Stimulated activated naive CD4-positive, alpha-beta T cell (primary cell): ENCODE data around the gene PTPRH.
"Not testable (repeated sequence)": the region's sequence is repeated elsewhere in the genome, so short reads cannot be mapped to it uniquely, and the experiment has no call there.

Experiments
- DNase-seq, 6 experiments: peaks; one replicate each; lab custom pipeline; 2025; lab: John Stamatoyannopoulos, UW

The PTPRH gene

DNA sequence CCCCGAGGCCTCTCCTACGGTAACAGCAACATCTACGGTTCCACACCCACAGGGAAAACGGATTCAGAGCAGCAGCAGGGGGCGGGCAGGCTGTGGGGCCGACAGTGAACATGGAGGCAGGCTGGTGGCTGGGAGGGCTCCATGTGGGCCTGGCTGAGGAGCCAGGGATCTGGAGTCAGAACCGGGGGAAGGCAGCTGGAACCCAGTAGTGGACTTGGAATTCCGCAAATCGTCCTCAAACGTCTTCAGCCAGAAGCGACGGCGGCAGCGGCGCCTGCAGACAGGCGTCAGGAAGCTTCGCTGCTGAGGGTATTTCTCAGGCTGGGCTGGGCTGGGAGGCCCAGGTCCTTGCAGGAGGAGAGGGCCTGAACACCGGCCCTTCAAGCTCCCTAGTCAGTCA lies 17.5 kb upstream of the PTPRH start:
- DNase-seq, result no peak

DNA sequence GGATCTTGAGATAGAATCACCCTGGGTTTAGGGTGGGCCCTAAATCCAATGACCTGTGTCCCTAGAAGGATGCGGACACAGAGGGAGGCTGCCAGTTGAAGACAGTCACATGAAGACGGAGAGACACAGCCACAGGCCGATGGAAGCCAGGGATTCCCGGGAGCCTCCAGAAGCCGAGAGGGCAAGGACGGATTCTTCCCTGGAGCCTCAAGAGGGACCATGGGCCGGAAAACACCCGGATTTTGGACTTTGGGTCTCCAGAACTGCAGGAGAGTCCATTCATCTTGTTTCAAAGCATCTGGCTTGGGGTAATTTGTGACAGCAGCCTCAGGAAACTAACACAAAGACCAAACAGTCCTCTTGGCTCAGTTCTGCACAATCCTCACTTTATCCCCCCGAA lies 17.0 kb upstream of the PTPRH start:
- no peak for DNase-seq

DNA sequence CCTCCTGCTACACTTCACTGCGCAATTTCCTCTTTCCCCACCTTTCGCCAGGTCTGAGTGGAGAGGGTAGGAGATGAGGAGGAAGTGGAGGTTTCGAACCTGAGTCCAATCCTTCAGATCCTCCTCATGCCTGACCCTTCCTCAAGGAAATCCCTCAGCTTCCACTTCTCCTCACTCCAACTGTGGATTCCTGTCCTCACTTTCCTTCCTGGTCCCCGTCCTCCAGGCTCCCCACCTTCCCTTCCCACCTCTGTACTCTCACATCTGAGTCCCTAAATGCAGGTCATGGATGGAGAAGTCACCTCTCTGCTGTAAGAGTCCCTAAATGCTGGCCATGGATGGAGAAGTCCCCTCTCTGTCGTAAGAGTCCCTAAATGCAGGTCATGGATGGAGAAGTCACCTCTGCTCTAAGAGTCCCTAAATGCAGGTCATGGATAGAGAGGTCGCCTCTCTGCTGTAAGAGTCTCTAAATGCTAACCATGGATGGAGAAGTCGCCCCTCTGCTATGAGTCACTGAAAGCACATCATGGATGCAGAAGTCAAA lies 16.2 kb upstream of the PTPRH start:
- DNase-seq, result no peak

DNA sequence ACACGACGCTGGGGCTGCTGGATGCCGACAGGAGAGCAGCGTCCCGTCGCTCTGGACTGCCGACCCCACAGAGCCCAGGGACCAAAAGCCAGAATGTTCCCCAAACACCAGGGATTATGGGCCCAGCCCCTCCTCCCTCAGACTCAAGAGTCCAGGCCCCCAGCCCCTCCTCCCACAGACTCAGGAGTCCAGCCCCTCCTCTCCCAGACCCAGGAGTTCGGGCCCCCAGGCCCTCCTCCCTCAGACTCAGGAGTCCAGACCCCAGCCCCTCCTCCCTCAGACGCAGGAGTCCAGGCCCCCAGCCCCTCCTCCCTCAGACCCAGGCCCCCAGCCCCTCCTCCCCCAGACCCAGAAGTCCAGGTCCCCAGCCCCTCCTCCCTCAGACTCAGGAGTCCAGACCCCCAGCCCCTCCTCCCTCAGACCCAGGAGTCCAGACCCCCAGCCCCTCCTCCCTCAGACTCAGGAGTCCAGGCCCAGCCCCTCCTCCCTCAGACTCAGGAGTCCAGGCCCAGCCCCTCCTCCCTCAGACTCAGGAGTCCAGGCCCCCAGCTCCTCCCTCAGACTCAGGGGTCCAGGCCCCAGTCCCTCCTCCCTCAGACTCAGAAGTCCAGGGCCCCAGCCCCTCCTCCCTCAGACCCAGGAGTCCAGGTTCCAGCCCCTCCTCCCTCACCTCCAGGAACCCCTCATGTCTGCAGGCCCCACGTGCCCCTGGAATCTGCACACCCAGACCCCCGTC lies 15.5 kb upstream of the PTPRH start:
- not testable (repeated sequence) for DNase-seq

DNA sequence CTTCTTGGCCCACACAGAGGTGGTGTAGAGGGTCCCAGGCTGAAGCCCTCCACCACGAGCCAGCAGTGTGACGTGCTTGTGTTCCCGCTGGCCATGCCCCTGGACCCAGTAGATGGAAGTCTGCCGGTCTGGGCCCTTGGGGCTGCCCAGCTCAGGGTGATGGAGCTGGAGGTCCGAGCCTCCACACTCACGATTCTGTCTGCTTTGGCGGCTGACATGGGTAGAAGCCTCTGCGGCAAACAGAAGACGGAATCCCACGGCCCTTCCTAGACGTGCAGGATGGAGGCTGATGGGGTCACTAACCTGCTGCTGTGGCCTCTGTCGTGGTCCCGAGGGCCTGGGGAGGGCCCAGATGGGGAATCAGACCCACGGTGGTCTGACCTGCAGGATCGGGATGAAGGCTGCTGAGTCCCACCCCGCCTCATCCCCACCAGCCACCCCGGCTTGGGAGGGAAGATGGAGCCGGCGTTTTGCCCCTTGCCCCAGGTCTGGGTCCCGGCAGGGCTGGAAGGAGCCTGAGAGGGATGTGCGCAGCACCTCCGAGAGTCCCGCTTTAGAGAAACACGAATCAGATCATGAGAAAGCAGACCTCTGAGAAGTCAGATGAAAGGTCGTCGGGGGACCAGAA lies 14.9 kb upstream of the PTPRH start:
- DNase-seq, result no peak

DNA sequence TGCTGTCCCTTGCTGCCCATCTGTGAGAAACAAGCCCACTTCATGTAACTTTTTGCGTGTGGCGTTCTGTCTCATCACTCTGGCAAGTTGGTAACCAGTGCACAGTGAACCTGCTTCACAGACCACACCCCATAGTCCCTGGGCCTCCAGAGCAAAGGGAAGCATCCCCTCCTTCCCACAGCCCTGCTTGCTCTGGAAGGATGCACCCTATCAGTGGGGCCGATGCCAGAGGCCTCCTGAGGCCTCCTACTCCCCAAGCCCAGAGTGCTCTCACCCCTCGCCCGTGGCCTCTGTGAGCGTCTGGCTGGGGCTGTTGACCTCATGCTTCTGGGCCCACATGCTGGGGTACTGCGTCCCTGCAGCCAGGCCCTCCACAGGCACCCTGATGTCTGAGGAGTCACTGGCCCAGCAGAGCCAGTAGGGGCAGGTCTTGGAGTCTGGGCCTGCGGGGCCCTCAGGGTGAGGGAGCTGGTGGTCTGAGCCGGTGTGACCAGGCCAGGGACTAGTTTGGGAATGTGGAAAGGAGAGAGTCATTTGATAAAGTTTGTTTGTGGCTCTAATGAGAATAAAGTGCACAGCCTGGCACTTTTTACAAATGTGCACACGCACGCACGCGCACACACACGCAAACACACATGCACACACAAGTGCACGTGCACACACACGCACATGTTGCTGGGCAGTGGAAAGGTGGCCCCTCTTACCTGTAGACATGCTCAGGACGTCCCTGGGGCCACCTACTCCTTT lies 14.2 kb upstream of the PTPRH start:
- no peak for DNase-seq

DNA sequence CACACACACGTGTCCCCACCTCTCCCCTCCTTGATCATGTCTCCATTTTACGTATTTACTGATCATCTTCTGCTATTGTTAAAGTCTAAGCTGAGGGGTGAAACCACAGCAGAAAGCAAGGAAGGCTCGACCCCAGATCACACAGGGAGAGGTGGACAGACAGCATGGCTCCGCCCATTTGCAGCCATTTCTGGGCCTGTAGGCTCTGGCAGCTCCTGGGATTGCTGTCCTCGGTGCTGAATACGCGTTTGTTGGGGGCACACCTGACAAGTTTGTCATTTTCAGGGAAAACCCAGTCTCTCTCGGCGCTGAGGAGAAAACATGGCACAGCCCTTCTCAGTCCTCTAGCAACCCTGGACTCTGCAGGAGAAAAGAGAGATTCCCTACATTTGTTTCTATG lies 11.2 kb upstream of the PTPRH start:
- DNase-seq, result no peak

DNA sequence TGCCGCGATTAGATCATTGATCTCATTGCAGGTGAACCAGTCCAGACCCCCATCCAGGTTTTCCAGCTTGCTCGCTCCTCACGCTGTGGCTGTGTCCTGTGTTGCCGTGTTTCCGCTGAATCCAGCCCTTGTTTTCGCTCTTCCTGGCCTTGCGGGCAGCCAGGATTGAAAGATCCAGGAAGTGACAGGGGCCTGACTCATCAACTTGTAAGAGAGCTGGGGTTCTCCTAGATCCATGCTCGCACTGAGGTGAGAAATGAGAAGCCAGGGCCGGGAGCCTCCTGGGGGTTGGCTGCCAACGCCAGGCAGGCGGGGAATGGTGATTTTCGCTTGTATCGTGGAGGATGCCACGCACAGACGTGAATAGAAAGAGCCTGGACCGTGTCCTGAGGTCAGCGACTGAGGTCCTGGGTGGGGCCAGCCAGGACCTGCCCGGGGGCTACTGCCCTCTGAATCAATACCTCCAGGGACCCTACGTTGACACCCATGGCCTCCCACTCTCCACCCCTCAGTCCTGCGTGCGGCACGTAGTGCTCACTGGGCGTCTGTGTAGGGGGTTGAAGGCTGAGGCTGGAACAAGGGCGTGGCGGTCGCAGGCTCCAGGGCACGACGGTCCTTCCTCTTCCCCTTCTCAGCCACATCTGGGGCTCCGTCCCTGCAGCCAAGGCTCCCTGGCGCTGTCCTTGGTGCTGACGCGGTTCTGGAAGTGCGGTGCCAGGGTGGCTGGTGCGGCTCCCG lies 7.3 kb upstream of the PTPRH start:
- peak in 5 of 6 experiments; percentile 8 to 24 (median 20) for DNase-seq

DNA sequence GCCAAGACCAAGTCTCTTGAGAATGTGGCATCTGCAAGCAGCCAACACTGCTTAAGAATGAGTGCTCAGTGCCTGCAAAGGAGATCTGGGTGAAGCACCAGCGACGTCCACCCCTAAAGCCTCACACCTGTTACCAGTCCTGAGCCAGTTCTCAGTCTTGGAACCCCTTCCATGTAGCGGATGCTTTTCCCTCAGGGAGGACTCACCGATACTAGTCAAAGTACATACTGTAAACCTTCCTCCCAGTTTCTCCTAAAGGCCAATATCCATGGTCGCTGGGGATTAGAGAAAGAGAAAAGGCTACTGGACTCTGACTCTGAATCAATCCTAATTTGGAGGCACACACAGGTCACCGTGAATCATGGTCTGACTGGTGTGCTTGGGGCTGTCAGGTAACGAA lies 4.2 kb upstream of the PTPRH start:
- DNase-seq, result no peak

DNA sequence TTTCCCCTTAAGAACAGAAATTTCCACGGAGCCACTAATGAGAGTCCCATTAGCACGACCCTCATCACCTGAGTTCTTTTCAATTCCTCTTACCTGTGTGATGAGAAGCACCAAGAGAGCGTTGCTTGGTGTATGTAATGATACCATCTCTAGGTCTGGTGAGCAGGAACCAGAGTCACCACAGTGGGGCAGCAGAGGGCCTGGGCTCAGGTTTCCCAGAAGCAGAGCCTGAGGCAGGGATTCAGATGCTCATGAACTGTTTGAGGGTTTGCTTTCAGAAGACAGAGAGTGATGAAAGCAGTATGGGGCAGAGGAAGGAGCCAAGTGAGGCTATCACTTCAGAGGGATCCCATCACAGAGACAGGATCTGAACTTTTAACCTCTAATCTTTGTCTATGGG lies 3.1 kb upstream of the PTPRH start:
- peak in 2 of 6 experiments; percentile 6 to 23 for DNase-seq

DNA sequence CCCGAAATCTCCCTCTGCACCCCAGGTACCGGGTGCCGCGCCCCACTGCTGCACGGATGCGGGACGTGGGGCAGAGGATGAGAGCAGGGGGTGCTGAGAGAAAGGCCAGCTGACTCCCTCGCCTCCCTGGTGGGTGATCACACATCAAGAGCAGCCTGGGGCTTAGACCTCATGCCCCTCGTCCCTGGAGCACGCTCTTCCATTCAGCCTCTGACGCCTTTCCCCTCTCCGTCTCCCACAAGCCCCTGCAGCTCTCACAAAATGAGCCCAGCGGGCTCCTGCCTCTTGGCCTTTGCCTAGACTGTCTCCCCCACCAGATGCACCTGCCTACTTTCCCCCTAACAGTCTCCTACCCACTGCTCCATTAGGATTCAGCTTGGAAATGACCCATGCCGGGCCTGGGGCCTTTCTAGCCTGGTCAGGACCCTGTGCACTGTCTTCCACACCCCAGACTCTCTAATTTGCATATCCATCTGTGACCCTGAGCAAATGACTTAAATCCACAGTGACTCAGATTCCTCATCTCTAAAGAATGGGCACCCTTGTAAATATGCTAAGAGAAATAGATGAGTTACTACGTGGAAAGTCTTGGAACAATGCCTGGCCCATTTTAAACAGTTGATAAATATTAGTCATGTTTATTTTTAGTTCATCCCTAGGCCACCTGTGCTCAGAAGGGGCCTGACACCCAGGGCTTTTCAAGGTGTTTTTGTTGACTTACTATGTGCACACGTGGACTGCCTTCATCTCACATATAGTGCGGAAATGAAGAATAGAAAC lies 582 bp upstream of the PTPRH start:
- no peak for DNase-seq

DNA sequence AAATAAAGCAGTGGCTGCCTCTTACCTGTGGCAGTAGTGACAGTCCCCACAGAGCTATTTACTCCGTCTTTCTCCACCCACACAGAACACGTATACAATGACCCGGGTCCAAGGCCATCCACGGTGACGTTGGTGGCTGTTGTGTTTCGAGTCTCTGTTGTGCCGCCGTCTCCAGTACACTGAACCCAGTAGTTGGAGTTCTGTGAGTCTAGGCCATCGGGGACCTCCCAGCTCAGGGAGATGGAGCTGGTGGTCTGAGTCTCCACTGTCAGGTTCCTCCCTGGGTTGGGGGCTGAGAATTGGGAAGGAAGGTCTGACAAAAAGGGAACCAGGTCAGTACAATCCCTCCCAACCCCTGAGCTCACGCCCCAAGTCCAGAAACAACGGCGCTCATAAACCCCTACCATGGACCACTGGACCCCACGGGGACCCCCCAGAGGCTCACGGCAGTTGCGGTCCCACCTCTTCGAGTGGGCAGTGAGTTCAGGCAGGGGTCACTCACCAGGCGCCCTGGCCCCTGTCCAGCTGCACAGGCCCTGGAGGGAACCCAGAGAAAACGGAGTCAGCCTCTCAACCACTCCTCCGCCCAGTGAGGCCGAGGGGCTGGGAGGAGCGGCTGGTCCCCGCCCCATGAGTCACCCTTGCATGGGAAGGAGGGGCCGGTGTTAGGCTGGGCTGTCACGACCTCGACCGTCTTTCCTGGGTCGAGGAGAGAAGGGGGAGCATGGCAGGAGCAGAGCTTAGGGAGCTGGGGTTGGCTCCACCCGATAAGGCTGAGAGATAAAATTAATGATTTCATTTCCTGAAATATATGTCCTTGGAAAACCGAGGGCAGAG lies 2.4 kb downstream of the PTPRH start:
- DNase-seq, result no peak

DNA sequence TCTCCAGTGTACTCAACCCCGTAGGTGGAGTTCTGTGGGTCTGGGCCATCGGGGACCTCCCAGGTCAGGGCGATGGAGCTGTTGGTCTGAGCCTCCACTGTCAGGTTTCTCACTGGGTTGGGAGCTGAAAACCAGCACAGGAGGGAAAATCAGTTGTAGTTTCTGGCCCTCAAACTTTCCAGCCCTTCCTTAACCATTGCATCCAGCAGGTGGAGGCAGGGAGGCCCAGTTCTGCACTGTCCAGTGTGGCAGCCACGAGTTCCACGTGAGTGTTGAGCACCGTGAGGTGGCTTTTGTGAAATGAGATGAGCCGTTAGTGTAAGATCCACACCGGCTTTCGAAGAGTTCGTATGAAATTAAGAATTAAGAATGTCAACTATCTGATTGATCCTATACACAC lies 7.1 kb downstream of the PTPRH start:
- peak in 1 of 6 experiments; percentile 6 for DNase-seq

DNA sequence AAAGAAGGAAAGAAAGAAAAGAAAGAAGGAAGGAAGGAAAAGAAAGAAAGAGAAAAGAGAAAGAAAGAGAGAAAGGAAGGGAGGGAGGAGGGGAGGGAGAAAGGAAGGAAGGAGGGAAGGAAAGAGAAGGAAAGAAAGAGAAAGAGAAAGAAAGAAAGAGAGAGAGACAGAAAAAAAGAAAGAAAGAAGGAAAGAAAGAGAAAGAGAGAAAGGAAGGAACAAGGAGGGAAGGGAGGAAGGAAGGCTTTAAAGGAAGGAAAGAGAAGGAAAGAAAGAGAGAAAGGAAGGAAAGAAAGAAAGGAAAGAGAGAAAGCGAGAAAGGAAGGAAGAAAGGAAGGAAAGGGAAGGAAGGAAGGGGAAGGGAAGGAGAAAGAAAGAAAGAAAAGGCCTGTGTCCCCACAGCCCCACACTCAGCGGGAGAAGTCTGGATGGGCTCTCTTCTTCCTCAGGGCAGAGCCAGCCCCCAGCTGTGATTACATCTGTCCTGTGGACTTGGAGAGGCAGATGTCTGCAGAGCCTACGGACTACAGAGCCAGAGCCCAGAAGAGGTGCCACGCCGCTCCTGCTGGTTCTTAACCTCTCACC lies 9.6 kb downstream of the PTPRH start:
- DNase-seq, result no peak

DNA sequence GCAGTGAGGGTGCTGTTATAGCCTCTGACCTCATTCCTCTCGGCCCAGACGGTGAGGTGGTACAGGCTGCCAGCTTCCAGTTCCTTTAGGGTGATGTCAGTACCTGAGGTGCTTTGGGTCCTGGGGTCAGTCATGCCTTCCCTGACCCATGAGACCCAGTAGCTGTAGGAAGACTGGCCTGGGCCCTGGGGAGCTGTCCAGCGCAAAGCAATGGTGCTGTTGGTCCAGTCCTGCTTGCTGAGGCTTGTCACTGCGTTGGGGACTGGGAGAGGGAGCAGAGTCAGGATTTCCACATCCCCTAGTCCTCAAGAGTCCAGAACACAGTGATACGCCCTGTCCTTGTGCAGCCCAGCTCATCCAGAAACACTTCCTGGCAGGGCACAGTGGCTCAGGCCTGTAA lies 10.7 kb downstream of the PTPRH start:
- DNase-seq, result no peak

DNA sequence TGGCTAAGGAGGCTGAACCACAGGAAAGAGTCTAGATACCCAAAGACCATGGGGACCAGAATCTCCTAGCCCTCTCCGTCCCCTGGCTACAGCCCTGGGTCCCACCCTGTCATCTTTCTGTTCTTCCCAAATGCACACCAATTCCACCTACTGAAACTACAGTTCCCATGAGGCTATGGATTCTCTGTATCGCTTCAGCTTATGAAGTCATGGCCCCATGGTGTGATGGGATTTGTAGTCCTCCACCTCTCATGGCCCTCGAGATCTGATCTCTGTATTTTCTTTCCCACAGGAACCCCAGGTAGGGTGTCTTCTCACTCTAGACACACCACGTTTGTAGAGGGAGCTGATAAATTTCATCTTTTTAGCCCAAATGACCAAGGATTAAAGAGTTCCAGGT lies 11.8 kb downstream of the PTPRH start:
- no peak for DNase-seq

DNA sequence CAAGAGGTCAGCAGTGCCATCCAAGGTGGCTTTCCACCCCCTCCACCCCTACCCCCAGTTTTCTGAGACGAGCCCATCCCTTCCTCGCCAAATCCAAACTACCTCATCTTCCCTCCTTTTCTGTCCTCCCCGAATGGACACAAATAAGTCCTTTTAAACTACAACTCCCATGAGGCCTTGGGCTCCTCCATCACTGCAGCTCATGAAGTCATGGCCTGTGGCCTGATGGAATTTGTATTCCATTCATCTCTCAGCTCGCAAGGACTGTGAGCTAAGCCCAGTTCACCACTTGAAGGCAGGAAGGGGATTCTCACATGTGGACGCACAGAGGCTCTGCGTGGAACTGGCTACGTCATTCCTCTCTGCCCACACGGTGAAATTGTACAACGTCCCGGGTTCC lies 12.5 kb downstream of the PTPRH start:
- DNase-seq, result no peak

DNA sequence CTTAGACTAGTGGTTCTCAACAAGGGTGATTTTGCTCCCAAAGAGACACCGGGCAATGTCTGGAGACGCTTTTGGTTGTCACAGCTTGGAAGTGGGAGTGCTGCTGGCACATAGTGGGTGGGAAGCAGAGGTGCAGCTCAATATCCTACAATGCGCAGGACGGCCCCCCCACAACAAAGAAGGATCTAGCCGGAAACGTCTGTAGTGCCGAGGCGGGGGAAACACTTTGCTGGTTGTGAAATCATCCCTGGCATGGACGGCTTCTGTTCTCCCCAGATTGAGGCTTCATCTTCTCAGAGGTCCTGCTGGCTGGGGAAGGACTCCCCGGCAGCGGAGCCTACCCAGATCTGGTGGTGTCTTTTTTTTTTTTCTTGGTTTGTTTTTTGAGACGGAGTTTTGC lies 15.8 kb downstream of the PTPRH start:
- DNase-seq, result no peak

DNA sequence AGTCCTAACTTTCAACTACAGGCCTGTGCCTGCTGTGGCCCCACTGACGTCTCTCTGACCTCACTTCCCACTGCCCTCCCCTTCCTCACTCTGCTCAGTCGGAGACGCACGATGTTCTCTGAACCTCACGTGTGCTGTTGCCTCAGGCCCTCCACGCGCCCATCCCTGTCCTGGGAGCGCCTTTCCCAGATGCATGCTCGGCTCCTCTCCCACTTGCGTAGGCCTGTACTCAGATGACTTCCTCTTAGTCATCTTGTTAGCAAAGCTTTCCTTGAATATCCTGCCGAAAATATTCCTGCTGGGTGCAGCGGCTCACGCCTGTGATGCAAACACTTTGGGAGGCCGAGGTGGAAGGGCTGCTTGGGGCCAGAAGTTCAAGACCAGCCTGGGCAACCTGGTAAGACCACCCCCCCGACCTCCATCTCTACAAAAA lies 19.9 kb downstream of the PTPRH start:
- DNase-seq, result no peak

DNA sequence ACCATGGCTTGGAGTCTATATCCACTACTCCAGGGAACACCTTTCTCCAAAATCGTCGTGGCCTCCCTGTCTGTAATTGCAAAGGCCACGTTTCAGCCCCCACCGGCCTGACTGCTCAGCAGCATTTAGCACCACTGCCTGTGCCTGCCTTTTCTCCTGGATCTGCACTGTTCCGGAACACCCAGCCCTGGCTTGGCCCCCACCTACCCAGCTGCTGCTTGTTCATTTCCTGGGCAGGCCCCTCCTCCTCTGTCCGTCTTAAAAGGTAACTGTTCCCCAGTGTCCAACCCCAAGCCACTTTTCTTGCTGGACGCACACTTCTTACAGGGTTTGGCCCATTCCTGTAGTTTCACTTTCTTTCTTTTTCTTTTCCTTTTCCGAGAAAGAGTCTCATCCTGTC lies 20.7 kb downstream of the PTPRH start:
- DNase-seq, result no peak
